Sigmoid colon (tissue), 4 donors: ENCODE data around the gene AP3B1.

Experiments
- EP300 ChIP-seq, 4 donors: sonication (generic); formaldehyde crosslinking; IDR thresholded peaks; one replicate each; pipeline ENCODE4 v1.6.1; 2017; ENCODE audit warnings: antibody characterized with exemption in 4 of 4
- POLR2AphosphoS5 ChIP-seq, 4 donors: sonication (generic); formaldehyde crosslinking; IDR thresholded peaks; one replicate each; pipeline ENCODE4 v1.6.1; 2017; ENCODE audit warnings: antibody characterized with exemption in 4 of 4
- TF ChIP-seq, protein P1 (sequence below), 4 experiments: fragments of 450-650 bp in 3 of 4; fragments of 200-600 bp in 1 of 4; IDR thresholded peaks; one replicate each; pipeline ENCODE4 v1.5.1; 2016 to 2019; ENCODE audit warnings: antibody characterized with exemption in 4 of 4, mild to moderate bottlenecking in 3 of 4, moderate library complexity in 2 of 4

DNA sequence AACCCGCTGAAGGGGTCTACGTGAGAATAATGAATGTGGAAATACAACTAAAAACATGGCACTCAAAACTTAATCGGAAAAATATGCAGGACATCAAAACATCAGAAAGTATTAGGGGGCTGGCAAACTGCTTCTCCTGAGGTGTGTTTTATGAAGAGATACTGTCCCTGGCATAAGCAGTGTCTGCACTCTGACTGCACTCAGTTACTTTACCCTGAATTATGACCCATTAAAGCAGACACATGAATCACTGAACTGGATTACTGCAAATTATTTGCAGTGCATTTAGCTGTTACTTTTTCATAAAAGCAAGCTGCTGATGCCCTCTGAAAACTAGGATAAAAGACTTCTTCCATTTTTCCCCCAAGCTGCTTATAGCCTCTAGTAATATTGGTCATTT is 164.9 kb downstream of the AP3B1 start:
- TF ChIP-seq, protein P1, sequence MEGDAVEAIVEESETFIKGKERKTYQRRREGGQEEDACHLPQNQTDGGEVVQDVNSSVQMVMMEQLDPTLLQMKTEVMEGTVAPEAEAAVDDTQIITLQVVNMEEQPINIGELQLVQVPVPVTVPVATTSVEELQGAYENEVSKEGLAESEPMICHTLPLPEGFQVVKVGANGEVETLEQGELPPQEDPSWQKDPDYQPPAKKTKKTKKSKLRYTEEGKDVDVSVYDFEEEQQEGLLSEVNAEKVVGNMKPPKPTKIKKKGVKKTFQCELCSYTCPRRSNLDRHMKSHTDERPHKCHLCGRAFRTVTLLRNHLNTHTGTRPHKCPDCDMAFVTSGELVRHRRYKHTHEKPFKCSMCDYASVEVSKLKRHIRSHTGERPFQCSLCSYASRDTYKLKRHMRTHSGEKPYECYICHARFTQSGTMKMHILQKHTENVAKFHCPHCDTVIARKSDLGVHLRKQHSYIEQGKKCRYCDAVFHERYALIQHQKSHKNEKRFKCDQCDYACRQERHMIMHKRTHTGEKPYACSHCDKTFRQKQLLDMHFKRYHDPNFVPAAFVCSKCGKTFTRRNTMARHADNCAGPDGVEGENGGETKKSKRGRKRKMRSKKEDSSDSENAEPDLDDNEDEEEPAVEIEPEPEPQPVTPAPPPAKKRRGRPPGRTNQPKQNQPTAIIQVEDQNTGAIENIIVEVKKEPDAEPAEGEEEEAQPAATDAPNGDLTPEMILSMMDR (IDR thresholded peaks at IDR 0.05), result no peak
- no peak for TF ChIP-seq POLR2AphosphoS5 (IDR thresholded peaks at IDR 0.05)
- no peak for TF ChIP-seq EP300 (IDR thresholded peaks at IDR 0.05)
